Measurements from ENCODE around the gene HTD2. TPM values are rescaled to one million over a fixed set of nuclear protein-coding genes. Genes with fewer than 3 reads are reported as not detected.
A peak's percentile ranks its signal among the peaks of the same experiment; 100 is the strongest.

The HTD2 gene
- total RNA-seq, 2 donors from 2014 or later = 13.9 TPM; not detected in 1

GRCh38 chr3:58326267-58326900 is 20.1 kb downstream of the HTD2 start:
- no peaks in the 10 kb centered on the region for H3K27me3 ChIP-seq (replicated peaks; ENCODE audit: insufficient read depth)
- no peak overlapping the region for H3K4me3 ChIP-seq
- no peak overlapping the region for H3K27ac ChIP-seq
- H3K9me3 ChIP-seq = no peaks in the 10 kb centered on the region
- H3K4me1 ChIP-seq (ENCODE audit: control insufficient read depth in 1 of 2, low read depth in 2 of 2) = no peaks in the 10 kb centered on the region
- DNase-seq (ENCODE audit: low spot score) (no peak), ATAC-seq (ENCODE audit: insufficient number of reproducible peaks, low FRiP score, low read depth) (no peak)
- H3K36me3 ChIP-seq = no peaks in the 10 kb centered on the region
- TF ChIP-seq, protein P1, sequence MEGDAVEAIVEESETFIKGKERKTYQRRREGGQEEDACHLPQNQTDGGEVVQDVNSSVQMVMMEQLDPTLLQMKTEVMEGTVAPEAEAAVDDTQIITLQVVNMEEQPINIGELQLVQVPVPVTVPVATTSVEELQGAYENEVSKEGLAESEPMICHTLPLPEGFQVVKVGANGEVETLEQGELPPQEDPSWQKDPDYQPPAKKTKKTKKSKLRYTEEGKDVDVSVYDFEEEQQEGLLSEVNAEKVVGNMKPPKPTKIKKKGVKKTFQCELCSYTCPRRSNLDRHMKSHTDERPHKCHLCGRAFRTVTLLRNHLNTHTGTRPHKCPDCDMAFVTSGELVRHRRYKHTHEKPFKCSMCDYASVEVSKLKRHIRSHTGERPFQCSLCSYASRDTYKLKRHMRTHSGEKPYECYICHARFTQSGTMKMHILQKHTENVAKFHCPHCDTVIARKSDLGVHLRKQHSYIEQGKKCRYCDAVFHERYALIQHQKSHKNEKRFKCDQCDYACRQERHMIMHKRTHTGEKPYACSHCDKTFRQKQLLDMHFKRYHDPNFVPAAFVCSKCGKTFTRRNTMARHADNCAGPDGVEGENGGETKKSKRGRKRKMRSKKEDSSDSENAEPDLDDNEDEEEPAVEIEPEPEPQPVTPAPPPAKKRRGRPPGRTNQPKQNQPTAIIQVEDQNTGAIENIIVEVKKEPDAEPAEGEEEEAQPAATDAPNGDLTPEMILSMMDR (IDR thresholded peaks at IDR 0.05) = no peak

DNA sequence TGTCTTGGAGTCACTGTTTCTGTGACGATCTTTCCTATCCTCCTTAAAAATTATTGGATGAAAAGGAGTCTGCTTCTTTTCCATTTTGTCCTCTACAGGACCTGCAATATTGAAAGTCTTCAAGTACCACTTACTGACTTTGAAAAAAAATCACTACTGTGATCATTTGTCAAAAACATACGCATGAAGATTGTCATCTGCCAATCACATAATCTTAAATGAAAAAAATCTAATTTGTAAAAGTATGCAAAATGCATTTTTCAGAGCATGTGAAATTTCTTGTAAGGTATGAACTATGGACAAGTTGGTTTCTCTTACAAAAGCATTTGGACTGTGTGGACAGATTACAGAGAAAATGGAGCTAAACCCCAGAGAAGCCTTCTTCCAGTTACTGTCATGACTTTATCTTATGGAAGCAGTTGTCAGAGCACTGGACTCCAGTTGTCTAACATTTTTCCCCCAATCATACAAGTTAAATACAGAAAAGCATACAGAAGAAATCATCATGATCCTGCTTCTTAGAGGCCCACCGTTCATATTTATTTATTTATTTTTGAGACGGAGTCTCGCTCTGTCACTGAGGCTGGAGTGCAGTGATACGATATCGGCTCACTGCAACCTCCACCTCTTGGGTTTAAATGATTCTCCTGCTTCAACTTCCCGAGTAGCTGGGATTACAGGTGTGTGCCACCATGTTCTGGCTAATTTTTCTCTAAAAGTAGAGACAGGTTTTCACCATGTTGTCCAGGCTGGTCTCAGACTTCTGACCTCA is 23.0 kb downstream of the HTD2 start:
- TF ChIP-seq, protein P1 (IDR thresholded peaks at IDR 0.05) = no peak
- Histone ChIP-seq H3K36me3 (no peaks in the 10 kb centered on the region), H3K27ac (no peak overlapping the region), H3K4me1 (ENCODE audit: control insufficient read depth in 1 of 2, low read depth in 2 of 2) (peaks cover 11 to 12% of the 10 kb centered on the region in 2 donors), H3K27me3 (replicated peaks; ENCODE audit: insufficient read depth) (no peaks in the 10 kb centered on the region), H3K9me3 (no peaks in the 10 kb centered on the region), H3K4me3 (no peak overlapping the region)
- DNase-seq (ENCODE audit: low spot score) (no peak), ATAC-seq (ENCODE audit: insufficient number of reproducible peaks, low FRiP score, low read depth) (no peak)

- Histone ChIP-seq H3K9me3 (no peaks in the 10 kb centered on the region), H3K27me3 (replicated peaks; ENCODE audit: insufficient read depth) (no peaks in the 10 kb centered on the region), H3K27ac (no peak overlapping the region), H3K4me3 (no peak overlapping the region), H3K36me3 (no peaks in the 10 kb centered on the region), H3K4me1 (ENCODE audit: control insufficient read depth in 1 of 2, low read depth in 2 of 2) (peaks cover 18 to 19% of the 10 kb centered on the region in 2 donors)
- TF ChIP-seq, protein P1 (IDR thresholded peaks at IDR 0.05) = no peak
- ATAC-seq (ENCODE audit: insufficient number of reproducible peaks, low FRiP score, low read depth) (no peak), DNase-seq (ENCODE audit: low spot score) (no peak)
These were observed 23.6 kb downstream of the HTD2 start for GRCh38 chr3:58329922-58330413.

DNA sequence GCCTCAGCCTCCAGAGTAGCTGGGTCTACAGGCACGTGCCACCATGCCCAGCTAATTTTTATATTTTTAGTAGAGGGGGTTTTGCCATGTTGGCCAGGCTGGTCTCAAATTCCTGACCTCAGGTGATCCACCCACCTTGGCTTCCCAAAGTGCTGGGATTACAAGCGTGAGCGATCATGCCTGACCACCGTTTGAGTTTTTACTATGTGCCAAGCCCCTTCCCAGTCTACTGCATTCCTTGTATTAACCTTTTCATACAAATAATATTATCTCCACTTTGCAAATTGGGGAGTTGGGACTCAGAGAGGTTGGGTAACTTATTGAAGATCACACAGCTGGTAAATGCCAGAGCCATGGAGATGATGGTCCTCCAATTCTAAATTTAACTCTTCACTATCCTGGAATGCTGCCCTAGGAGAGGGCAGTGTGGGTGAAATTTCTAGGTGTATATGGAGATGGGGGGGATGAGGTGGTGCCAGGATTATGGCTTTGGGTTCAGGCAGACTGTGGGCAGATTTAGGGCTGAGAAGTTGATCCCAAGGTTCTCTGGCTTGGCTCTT is 25.4 kb downstream of the HTD2 start:
- no peaks in the 10 kb centered on the region for H3K27me3 ChIP-seq (replicated peaks; ENCODE audit: insufficient read depth)
- DNase-seq (ENCODE audit: low spot score) (no peak), ATAC-seq (ENCODE audit: insufficient number of reproducible peaks, low FRiP score, low read depth) (no peak)
- peaks cover 18 to 27% of the 10 kb centered on the region in 2 donors for H3K4me1 ChIP-seq (ENCODE audit: control insufficient read depth in 1 of 2, low read depth in 2 of 2)
- H3K9me3 ChIP-seq = no peaks in the 10 kb centered on the region
- no peaks in the 10 kb centered on the region for H3K36me3 ChIP-seq
- no peak overlapping the region for H3K27ac ChIP-seq
- no peak overlapping the region for H3K4me3 ChIP-seq
- TF ChIP-seq, protein P1 (IDR thresholded peaks at IDR 0.05) = no peak

DNA sequence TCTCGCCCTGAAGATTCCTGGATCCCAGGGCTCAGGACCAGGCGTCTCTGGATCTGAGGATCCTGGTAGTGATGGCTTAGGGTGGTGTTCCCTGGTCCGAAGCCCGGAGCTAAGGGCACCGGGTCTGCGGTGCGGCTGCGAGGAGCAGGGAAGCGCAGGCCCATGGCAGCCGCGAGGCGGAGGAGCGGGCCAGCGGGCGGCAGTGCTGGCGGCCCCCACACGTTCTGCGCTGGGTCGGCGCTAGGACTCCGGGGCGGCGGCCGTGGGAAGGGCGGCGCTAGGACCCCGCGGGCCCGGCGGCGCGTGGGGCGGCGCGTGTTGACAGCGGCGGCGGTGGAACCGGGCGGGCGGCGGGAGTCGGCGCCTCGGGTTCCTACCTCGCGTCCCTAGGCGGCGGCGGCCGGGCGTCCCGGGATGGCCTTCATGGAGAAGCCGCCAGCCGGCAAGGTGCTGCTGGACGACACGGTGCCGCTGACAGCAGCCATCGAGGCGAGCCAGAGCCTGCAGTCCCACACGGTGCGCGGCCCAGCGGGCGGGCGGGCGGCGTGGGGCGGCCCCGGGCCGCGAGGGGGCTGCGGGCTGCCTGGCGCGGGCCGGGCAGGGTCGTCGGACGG is 26.4 kb downstream of the HTD2 start, which contains the start of gene PXK:
PXK (plus strand) TSS at position 318 of the 614 bp plus-strand sequence; CDS start at position 415, 97 bp downstream.
- H3K4me1 ChIP-seq (ENCODE audit: control insufficient read depth in 1 of 2, low read depth in 2 of 2) = peaks cover 18 to 27% of the 10 kb centered on the region in 2 donors
- H3K27ac ChIP-seq = peak within 1 kb of the TSS; percentile 36 to 41
- DNase-seq (ENCODE audit: low spot score) = no peak
- H3K4me3 ChIP-seq = peak within 1 kb of the TSS; percentile 71
- H3K9me3 ChIP-seq = no peaks in the 10 kb centered on the region
- peak; percentile 72 for ATAC-seq (ENCODE audit: insufficient number of reproducible peaks, low FRiP score, low read depth)
- H3K36me3 ChIP-seq = no peaks in the 10 kb centered on the region
- H3K27me3 ChIP-seq (replicated peaks; ENCODE audit: insufficient read depth) = no peaks in the 10 kb centered on the region
- TF ChIP-seq, protein P1 (IDR thresholded peaks at IDR 0.05) = no peak

All from thoracic aorta (tissue), 2 donors.